ENCODE measurements around the gene RTN4RL1.
"Not testable (repeated sequence)": the region's sequence is repeated elsewhere in the genome, so short reads cannot be mapped to it uniquely, and the experiment has no call there.

The RTN4RL1 gene

GRCh38 chr17:2023692-2024571, 1.2 kb downstream of the RTN4RL1 start:
- peak; percentile 87 for DNase-seq

GRCh38 chr17:2023256-2023655, 1.9 kb downstream of the RTN4RL1 start:
- no peak for DNase-seq

DNA sequence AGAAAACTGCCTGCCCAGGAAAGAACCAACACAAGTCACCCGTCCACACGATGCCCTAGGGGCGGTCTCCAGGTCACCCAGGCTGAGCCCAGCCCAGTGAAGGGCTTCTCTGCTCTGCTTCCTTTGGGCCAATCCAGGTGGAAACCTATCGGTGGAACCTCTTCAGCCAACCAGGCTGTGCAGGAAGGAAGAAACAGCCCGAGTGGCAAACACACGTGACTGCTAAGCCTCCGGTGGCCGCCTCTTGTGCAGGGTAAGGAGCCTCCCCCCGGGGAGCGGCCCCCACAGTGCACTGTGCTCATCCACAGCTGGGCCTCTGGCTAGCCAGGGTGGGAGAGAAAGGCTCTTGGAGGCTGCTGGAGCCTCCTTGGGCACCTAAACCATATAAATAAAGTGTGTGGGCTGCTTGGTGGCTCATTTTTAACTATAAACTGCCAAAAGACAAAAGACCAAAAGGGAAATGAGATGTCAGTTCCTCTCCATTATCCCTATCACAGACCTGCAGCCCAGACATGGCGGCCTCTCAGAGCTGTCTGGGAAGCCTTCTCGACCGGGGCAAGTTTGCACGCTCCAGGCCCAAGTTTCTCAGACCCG, 2.4 kb downstream of the RTN4RL1 start:
- peak; percentile 28 for DNase-seq

DNA sequence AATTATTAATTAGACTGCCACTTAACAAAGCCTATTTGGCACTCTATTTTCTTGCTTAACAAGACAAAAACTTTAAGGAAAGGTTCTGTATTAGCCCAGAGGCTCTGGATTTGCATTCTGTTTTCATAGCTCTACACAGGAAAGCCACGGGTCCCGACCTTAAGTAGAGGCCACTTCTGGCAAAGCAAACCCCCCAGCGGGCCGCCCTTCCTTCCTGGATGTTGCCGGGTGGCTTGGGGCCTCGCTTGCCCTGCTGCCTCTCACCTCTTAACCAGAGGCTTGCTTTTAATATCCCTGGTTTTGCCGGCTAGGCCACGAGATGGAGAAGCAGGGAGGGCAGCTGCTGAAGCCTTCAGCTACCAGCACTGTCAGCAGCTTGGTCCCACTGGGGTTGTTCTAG, 4.4 kb downstream of the RTN4RL1 start:
- DNase-seq = no peak

DNA sequence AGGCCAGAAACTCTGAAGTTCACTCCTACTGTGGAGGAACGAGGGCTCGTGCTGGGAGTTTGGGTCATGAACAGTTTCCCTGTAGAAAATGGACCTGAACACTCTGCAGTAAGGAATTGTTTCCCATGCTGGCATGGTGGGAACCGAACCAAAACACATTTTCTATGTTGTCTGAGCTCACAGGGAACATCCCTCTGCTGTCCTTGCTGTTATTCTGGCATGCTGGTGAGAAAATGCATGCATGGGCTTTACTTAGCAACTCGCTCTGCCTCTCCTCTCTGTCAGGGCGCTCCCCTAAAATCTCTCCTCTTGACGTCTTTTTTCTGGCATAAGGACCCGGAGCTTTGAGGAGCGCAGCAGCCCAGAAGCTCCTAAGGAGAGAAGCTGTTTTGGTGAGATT, 5.4 kb downstream of the RTN4RL1 start:
- no peak for DNase-seq

GRCh38 chr17:2018716-2019510, 6.2 kb downstream of the RTN4RL1 start:
- peak; percentile 91 for DNase-seq

GRCh38 chr17:2017274-2017941, 7.7 kb downstream of the RTN4RL1 start:
- peak; percentile 25 for DNase-seq

- DNase-seq = no peak
These were observed 8.6 kb downstream of the RTN4RL1 start for GRCh38 chr17:2016494-2016893.

- no peak for DNase-seq
These were observed 9.8 kb downstream of the RTN4RL1 start for GRCh38 chr17:2015314-2015713.

- DNase-seq = no peak
These were observed 11.2 kb downstream of the RTN4RL1 start for GRCh38 chr17:2013994-2014317.

- DNase-seq = not testable (repeated sequence)
These were observed 11.7 kb downstream of the RTN4RL1 start for GRCh38 chr17:2013220-2013993.

DNA sequence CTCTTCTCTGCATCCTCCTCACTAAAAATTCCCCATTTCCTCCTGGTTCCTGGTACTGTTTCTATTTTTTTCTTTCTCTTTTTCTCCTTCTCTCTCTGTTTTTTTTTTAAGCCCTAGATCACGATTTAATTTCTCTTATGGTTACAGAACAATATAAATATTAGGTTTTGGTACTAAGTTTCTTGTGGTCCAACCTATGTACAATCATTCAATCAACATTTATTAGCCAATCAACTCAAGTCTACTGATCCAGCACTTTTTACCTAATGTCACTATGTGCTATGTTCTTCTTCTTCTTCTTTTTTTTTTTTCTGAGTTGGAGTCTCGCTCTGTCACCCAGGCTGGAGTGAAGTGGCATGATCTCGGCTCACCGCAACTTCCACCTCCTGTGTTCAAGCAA, 12.6 kb downstream of the RTN4RL1 start:
- DNase-seq = no peak

DNA sequence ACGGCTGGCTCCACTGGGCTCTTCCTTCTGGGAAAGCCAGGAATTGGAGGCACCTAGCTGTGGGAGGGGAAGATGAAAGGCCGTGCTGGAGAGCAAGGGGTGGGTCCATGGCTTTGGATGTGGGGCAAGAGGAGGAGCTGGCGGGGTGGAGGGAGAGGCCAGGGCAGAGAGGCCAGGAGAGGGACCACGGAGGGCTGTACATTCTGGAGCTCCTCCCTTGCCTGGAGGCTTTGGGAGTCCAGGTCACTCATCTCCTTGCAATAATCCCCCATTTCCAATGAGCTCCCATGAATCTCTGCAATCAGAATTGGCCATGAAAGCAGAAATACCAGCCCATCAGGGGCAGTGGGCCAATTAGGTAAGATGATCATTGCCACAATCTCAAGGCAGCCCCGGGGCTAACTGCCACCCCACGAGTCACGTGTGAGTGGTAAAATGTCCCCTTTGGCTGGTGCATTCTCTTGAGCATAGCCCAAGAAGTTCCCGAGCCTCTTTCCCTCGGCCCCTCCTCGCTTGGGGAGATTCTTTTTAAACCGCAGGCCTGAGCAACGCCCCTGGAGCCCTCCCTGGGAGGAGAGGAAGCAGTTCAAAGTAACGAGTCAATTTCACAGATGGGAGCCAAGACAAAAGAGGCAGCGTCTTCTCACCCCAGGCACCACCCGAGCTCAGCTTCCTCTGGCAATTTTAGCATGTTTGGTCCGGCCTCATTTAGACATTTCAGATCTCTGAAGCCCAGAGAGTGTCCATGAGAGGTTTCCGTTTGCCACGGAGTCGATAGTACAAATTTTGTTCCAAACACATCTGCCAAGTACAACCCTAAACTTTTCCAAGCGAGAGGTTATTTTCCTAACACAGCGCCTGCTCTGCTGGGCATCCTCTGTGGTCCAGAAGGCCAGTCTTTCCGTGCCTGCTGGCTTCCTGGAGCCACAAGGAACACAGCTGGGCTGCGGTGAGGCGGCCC, 13.4 kb downstream of the RTN4RL1 start:
- DNase-seq = no peak

DNA sequence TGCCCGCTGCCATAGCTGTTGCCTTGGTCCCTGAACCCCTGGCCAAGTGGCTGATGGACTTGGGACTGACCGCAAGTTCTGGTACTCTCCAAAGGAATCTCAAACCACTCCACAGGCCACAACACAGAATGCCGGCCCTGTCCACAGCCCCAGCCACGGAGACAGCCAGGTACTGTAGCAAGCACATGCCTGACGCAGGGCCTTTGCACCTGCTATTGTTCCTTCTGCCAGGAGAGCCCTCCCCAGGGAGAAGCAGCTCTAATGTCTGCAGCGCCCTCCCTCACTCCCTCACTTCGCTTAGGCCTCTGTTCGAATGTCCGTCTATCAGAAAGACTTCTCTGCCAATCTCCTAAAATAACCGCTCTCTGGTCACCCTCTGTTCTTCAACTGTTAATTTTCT, 15.4 kb downstream of the RTN4RL1 start:
- DNase-seq = no peak

GRCh38 chr17:2008332-2009126, 16.6 kb downstream of the RTN4RL1 start:
- no peak for DNase-seq

DNA sequence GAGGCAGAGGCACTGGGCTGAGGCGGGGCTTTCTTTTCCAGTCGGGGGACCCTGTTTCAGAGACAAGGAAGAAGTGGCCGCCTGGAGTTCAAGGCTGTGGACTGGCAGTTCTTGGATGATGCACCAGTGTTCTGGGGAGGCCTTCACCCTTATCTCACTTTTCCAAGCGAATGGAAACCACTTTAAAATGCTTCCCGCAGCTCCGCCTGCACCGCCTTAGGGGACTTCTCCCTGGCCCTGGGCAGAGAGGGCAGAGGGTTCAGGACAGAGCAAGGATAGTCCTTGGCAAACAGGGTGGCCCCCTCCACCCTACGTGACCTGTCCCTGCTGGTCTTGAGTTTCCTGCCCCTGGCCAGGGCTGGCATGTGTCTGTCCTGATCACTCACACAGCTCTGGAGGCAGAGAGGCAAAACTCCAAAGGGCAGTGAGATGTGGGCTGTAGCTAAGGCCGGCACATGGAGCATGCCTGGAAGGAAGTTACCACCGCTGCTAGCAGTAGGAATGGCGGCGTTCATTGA, 20.6 kb downstream of the RTN4RL1 start:
- DNase-seq = no peak

DNA sequence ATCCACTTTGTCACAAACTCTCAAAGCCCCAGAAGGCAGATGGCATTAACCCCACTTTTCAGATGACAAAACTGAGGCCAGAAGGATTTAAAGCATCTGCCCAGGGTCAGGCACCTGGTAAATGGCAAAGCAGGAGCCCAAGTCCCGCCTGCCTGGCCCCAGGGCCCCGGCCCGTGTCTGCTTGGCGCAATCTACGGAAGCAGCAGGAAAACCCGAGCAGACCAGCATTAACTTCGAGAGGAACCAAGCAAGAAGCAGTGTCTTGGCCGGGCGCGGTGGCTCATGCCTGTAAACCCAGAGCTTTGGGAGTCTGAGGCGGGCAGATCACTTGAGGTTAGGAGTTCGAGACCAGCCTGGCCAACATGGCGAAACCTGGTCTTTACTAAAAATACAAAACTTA, 21.6 kb downstream of the RTN4RL1 start:
- no peak for DNase-seq

GRCh38 chr17:2002767-2003329, 22.3 kb downstream of the RTN4RL1 start:
- DNase-seq = no peak

- DNase-seq = peak; percentile 91
These were observed 25.4 kb downstream of the RTN4RL1 start for GRCh38 chr17:1999557-2000251.

All from DMS53 (cell line).